Activated CD8-positive, alpha-beta T cell treated with anti-CD3 and anti-CD28 coated beads for 36 hours (primary cell): ENCODE results near the gene TUSC2. TPM values are rescaled to one million over a fixed set of nuclear protein-coding genes. Genes with fewer than 3 reads are reported as not detected.

ENCODE experiments used
- ATAC-seq: fragments of 200-7000 bp; cut with Tn5 transposase; one replicate; pipeline ENCODE4 v1.10.0; 2021; ENCODE audit warnings: mild to moderate bottlenecking, moderate library complexity
- CTCF ChIA-PET: fragments of 350-600 bp; sonication (Branson Sonifier 250); formaldehyde crosslinking; loops from one replicate; lab custom pipeline; 2021; ENCODE audit warnings: antibody characterized with exemption; lab: Charles Lee
- POLR2A ChIA-PET: fragments of 350-600 bp; sonication (Branson Sonifier 250); formaldehyde crosslinking; loops from one replicate; lab custom pipeline; 2021; ENCODE audit warnings: antibody characterized with exemption; lab: Charles Lee
- DNase-seq: peaks from one replicate; pipeline ENCODE4 v3.0.0-alpha.2; 2020
- H3K27ac Mint-ChIP-seq: one replicate; pipeline ENCODE4 v1.8.0; 2021; ENCODE audit warnings: mild to moderate bottlenecking, mixed read lengths
- H3K27me3 Mint-ChIP-seq: one replicate; pipeline ENCODE4 v1.8.0; 2021; ENCODE audit warnings: mixed read lengths
- H3K36me3 Mint-ChIP-seq: one replicate; pipeline ENCODE4 v1.8.0; 2021; ENCODE audit warnings: low read depth, mixed read lengths
- H3K4me1 Mint-ChIP-seq: one replicate; pipeline ENCODE4 v1.8.0; 2021; ENCODE audit warnings: low read depth, mixed read lengths
- H3K4me3 Mint-ChIP-seq: one replicate; pipeline ENCODE4 v1.8.0; 2021; ENCODE audit warnings: mild to moderate bottlenecking, moderate library complexity, mixed read lengths
- H3K9me3 Mint-ChIP-seq: one replicate; pipeline ENCODE4 v1.8.0; 2021; ENCODE audit warnings: mixed read lengths
- CTCF ChIP-seq: fragments of 200-600 bp; IDR thresholded peaks from one replicate; pipeline ENCODE4 v1.8.0; 2022; ENCODE audit warnings: antibody characterized with exemption, mild to moderate bottlenecking
- intact Hi-C: fragments of 100-400 bp; cut with micrococcal nuclease; formaldehyde crosslinking; loops from one replicate; pipeline ENCODE4 v1.10.0; 2022
- total RNA-seq, 2 experiments: library from RNA; stranded (reverse); gene quantifications; one replicate each; pipeline ENCODE4 v1.2.3, GENCODE V29; 2021

The TUSC2 gene
- total RNA-seq, 2 experiments from 2014 or later: 16.7 to 19.5 TPM

- Mint-ChIP-seq H3K4me3 (peak overlapping the region; percentile 74), H3K4me1 (peaks cover 12% of the 10 kb centered on the region), H3K27me3 (no peaks in the 10 kb centered on the region), H3K27ac (peak overlapping the region; percentile 78), H3K36me3 (no peaks in the 10 kb centered on the region), H3K9me3 (no peaks in the 10 kb centered on the region)
- DNase-seq (peak; percentile 97), ATAC-seq (peak; percentile 98)
- POLR2A ChIA-PET: interaction anchor here (1.0 to 1.6 kb wide), 5 partner anchors 10 to 204 kb away, joined by 3 to 8 read pairs (median 3); partner anchors contain the start of genes CYB561D2, HEMK1 and NPRL2
- intact Hi-C loops: no loop called here
- TF ChIP-seq CTCF: no peak
- CTCF ChIA-PET: interaction anchor here (0.8 to 1.8 kb wide), 7 partner anchors 12 to 185 kb away, joined by 3 to 7 read pairs (median 3); no protein-coding TSS in a partner anchor
These were observed 37.2 kb upstream of the TUSC2 start for GRCh38 chr3:50365080-50365841.

GRCh38 chr3:50364573-50365079 is 36.6 kb upstream of the TUSC2 start:
- no peak for TF ChIP-seq CTCF
- intact Hi-C loops: no loop called here
- ATAC-seq: peak; percentile 26
- no peaks in the 10 kb centered on the region for H3K27me3 Mint-ChIP-seq
- H3K9me3 Mint-ChIP-seq: no peaks in the 10 kb centered on the region
- DNase-seq: no peak
- POLR2A ChIA-PET: interaction anchor here (0.9 to 1.6 kb wide), 6 partner anchors 10 to 205 kb away, joined by 3 to 8 read pairs (median 4); partner anchors contain the start of genes CYB561D2, HEMK1 and NPRL2
- no peaks in the 10 kb centered on the region for H3K36me3 Mint-ChIP-seq
- CTCF ChIA-PET: interaction anchor here (1.1 to 1.8 kb wide), 5 partner anchors 12 to 185 kb away, joined by 3 to 7 read pairs (median 3); no protein-coding TSS in a partner anchor
- H3K4me1 Mint-ChIP-seq: peaks cover 19% of the 10 kb centered on the region
- peak overlapping the region; percentile 74 for H3K4me3 Mint-ChIP-seq
- no peak overlapping the region for H3K27ac Mint-ChIP-seq

- peaks cover 21% of the 10 kb centered on the region for H3K36me3 Mint-ChIP-seq
- DNase-seq: no peak
- peak; percentile 15 for ATAC-seq
- peaks cover 38% of the 10 kb centered on the region for H3K4me1 Mint-ChIP-seq
- ChIA-PET POLR2A (interaction anchor here (0.6 to 1.1 kb wide), 4 partner anchors 9 to 252 kb away, joined by 3 to 4 read pairs (median 3); partner anchors contain the start of genes CISH and ZMYND10), CTCF (interaction anchor here (0.9 to 1.2 kb wide), 2 partner anchors 11 to 21 kb away, joined by 3 to 4 read pairs; no protein-coding TSS in a partner anchor)
- intact Hi-C loops: no loop called here
- peak overlapping the region; percentile 95 for H3K27ac Mint-ChIP-seq
- H3K27me3 Mint-ChIP-seq: no peaks in the 10 kb centered on the region
- peak overlapping the region; percentile 88 for H3K4me3 Mint-ChIP-seq
- TF ChIP-seq CTCF: no peak
- no peaks in the 10 kb centered on the region for H3K9me3 Mint-ChIP-seq
These were observed 31.7 kb upstream of the TUSC2 start for GRCh38 chr3:50359760-50360110.

- CTCF ChIA-PET: interaction anchor here (0.9 to 1.2 kb wide), 2 partner anchors 11 to 21 kb away, joined by 3 to 4 read pairs; no protein-coding TSS in a partner anchor
- peak; percentile 100 for ATAC-seq
These were observed 31.1 kb upstream of the TUSC2 start, which contains the start of gene TMEM115 for GRCh38 chr3:50358911-50359759. TSS of gene TMEM115 (minus strand) at chr3:50359521. CDS start at chr3:50359063, 458 bp downstream.

More at GRCh38 chr3:50358911-50359759, 31.1 kb upstream of the TUSC2 start, which contains the start of gene TMEM115:
- no peaks in the 10 kb centered on the region for H3K9me3 Mint-ChIP-seq
- peaks cover 40% of the 10 kb centered on the region for H3K4me1 Mint-ChIP-seq
- TF ChIP-seq CTCF: no peak
- DNase-seq: peak; percentile 98
- no peaks in the 10 kb centered on the region for H3K27me3 Mint-ChIP-seq
- intact Hi-C loops: no loop called here
- peaks cover 25% of the 10 kb centered on the region for H3K36me3 Mint-ChIP-seq
- POLR2A ChIA-PET: interaction anchor here (0.6 to 1.1 kb wide), 4 partner anchors 8 to 253 kb away, joined by 3 to 4 read pairs (median 3); partner anchors contain the start of genes CISH and ZMYND10
- H3K4me3 Mint-ChIP-seq: peak within 1 kb of the TSS; percentile 88
- peak within 1 kb of the TSS; percentile 95 for H3K27ac Mint-ChIP-seq
